Measurements from ENCODE around the gene GPR6. TPM values are rescaled to one million over a fixed set of nuclear protein-coding genes. Genes with fewer than 3 reads are reported as not detected.

The GPR6 gene
- total RNA-seq, 3 donors from 2014 or later = not detected

DNA sequence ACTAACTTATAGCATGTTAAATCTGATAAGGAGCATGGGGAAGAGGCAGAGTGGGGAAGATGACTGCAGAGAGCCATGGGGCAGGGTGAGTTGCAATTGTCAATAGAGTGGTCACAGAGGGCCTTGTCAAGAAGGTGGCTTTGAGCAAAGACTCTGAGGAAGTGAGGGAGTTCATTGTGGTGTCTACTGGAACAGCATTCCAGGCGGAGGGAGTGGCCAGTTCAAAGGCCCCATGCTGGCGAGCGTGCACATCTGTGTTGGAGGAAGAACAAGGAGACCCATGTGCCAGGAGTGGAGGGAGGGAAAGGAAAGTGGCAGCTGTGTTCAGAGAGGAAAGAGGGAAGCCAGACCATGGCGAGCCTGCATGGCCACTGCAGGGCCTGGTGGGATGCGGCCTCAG is 15.8 kb upstream of the GPR6 start:
- DNase-seq (no peak), ATAC-seq (no peak)
- no peak overlapping the region for H3K4me3 ChIP-seq
- no peaks in the 10 kb centered on the region for H3K9me3 ChIP-seq
- no peaks in the 10 kb centered on the region for H3K36me3 ChIP-seq (ENCODE audit: low read depth)
- intact Hi-C loops (cut with DNase I, micrococcal nuclease) = no loop called here
- TF ChIP-seq, protein P1, sequence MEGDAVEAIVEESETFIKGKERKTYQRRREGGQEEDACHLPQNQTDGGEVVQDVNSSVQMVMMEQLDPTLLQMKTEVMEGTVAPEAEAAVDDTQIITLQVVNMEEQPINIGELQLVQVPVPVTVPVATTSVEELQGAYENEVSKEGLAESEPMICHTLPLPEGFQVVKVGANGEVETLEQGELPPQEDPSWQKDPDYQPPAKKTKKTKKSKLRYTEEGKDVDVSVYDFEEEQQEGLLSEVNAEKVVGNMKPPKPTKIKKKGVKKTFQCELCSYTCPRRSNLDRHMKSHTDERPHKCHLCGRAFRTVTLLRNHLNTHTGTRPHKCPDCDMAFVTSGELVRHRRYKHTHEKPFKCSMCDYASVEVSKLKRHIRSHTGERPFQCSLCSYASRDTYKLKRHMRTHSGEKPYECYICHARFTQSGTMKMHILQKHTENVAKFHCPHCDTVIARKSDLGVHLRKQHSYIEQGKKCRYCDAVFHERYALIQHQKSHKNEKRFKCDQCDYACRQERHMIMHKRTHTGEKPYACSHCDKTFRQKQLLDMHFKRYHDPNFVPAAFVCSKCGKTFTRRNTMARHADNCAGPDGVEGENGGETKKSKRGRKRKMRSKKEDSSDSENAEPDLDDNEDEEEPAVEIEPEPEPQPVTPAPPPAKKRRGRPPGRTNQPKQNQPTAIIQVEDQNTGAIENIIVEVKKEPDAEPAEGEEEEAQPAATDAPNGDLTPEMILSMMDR (IDR thresholded peaks at IDR 0.05) = no peak
- no peaks in the 10 kb centered on the region for H3K4me1 ChIP-seq (ENCODE audit: low read depth)

GRCh38 chr6:109963598-109964170 is 14.4 kb upstream of the GPR6 start:
- DNase-seq = no peak
- TF ChIP-seq, protein P1 (IDR thresholded peaks at IDR 0.05) = no peak
- H3K36me3 ChIP-seq (ENCODE audit: low read depth) = no peaks in the 10 kb centered on the region
- no peak for ATAC-seq
- no peak overlapping the region for H3K4me3 ChIP-seq
- H3K4me1 ChIP-seq (ENCODE audit: low read depth) = no peaks in the 10 kb centered on the region
- no peaks in the 10 kb centered on the region for H3K9me3 ChIP-seq
- intact Hi-C loops (cut with DNase I, micrococcal nuclease) = no loop called here

GRCh38 chr6:109964949-109965348 is 13.2 kb upstream of the GPR6 start:
- no peaks in the 10 kb centered on the region for H3K36me3 ChIP-seq (ENCODE audit: low read depth)
- intact Hi-C loops (cut with DNase I, micrococcal nuclease) = no loop called here
- no peaks in the 10 kb centered on the region for H3K4me1 ChIP-seq (ENCODE audit: low read depth)
- H3K4me3 ChIP-seq = no peak overlapping the region
- no peak for ATAC-seq
- DNase-seq = no peak
- TF ChIP-seq, protein P1 (IDR thresholded peaks at IDR 0.05) = no peak
- no peaks in the 10 kb centered on the region for H3K9me3 ChIP-seq

- ATAC-seq = no peak
- TF ChIP-seq, protein P1 (IDR thresholded peaks at IDR 0.05) = no peak
Observed at GRCh38 chr6:109966299-109966698, 11.8 kb upstream of the GPR6 start.

GRCh38 chr6:109977791-109978173 is 329 bp upstream of the GPR6 start:
- Histone ChIP-seq H3K4me1 (ENCODE audit: low read depth) (no peaks in the 10 kb centered on the region), H3K36me3 (ENCODE audit: low read depth) (no peaks in the 10 kb centered on the region), H3K4me3 (no peak overlapping the region), H3K9me3 (no peaks in the 10 kb centered on the region)
- ATAC-seq = no peak
- intact Hi-C loops (cut with DNase I, micrococcal nuclease) = no loop called here
- TF ChIP-seq, protein P1 (IDR thresholded peaks at IDR 0.05) = no peak
- no peak for DNase-seq

More at GRCh38 chr6:109966299-109966698, 11.8 kb upstream of the GPR6 start:
- Histone ChIP-seq H3K4me1 (ENCODE audit: low read depth) (no peaks in the 10 kb centered on the region), H3K4me3 (no peak overlapping the region), H3K9me3 (no peaks in the 10 kb centered on the region), H3K36me3 (ENCODE audit: low read depth) (no peaks in the 10 kb centered on the region)
- no peak for DNase-seq
- intact Hi-C loops (cut with DNase I, micrococcal nuclease) = no loop called here
